ENCODE measurements around the gene CYP11A1.
A peak's percentile ranks its signal among the peaks of the same experiment; 100 is the strongest.

Gene CYP11A1

DNA sequence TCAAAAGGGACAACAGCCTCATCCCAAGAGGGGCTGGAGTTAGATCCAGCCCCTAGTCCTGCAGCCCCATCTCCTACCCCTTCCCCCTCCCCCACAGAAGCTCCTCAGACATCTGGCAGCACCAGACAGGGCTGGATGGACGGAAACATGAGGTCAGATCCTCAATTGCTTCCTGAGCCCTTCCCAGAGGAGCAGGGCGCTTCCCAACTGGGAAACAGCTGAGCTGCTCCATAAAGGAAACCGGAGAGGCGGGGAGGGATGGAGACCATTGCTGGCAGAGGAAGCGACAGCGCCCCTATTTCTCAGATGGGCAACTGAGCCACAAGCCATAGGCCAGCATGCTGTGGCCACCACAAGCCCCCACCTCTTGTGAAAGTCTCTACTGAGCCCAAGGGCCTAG is 18.3 kb upstream of the CYP11A1 start:
- no peak overlapping the region for H3K4me2 ChIP-seq (ENCODE audit: low read length)
- peak overlapping the region; percentile 19 for H3K27ac ChIP-seq
- TF ChIP-seq, protein P1, sequence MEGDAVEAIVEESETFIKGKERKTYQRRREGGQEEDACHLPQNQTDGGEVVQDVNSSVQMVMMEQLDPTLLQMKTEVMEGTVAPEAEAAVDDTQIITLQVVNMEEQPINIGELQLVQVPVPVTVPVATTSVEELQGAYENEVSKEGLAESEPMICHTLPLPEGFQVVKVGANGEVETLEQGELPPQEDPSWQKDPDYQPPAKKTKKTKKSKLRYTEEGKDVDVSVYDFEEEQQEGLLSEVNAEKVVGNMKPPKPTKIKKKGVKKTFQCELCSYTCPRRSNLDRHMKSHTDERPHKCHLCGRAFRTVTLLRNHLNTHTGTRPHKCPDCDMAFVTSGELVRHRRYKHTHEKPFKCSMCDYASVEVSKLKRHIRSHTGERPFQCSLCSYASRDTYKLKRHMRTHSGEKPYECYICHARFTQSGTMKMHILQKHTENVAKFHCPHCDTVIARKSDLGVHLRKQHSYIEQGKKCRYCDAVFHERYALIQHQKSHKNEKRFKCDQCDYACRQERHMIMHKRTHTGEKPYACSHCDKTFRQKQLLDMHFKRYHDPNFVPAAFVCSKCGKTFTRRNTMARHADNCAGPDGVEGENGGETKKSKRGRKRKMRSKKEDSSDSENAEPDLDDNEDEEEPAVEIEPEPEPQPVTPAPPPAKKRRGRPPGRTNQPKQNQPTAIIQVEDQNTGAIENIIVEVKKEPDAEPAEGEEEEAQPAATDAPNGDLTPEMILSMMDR (IDR thresholded peaks at IDR 0.05) = no peak
- H3K9ac ChIP-seq = no peak overlapping the region
- no peaks in the 10 kb centered on the region for H3K79me2 ChIP-seq
- no peak overlapping the region for H2AFZ ChIP-seq
- H3K9me3 ChIP-seq (ENCODE audit: control insufficient read depth, low read length) = no peaks in the 10 kb centered on the region
- H3K36me3 ChIP-seq (ENCODE audit: control insufficient read depth, insufficient read depth, low read length) = no peaks in the 10 kb centered on the region
- no peaks in the 10 kb centered on the region for H3K27me3 ChIP-seq (ENCODE audit: control insufficient read depth, insufficient read depth, low read length)
- H3K4me3 ChIP-seq (ENCODE audit: low read depth, low read length) = no peak overlapping the region
- peaks cover 4% of the 10 kb centered on the region for H3K4me1 ChIP-seq

DNA sequence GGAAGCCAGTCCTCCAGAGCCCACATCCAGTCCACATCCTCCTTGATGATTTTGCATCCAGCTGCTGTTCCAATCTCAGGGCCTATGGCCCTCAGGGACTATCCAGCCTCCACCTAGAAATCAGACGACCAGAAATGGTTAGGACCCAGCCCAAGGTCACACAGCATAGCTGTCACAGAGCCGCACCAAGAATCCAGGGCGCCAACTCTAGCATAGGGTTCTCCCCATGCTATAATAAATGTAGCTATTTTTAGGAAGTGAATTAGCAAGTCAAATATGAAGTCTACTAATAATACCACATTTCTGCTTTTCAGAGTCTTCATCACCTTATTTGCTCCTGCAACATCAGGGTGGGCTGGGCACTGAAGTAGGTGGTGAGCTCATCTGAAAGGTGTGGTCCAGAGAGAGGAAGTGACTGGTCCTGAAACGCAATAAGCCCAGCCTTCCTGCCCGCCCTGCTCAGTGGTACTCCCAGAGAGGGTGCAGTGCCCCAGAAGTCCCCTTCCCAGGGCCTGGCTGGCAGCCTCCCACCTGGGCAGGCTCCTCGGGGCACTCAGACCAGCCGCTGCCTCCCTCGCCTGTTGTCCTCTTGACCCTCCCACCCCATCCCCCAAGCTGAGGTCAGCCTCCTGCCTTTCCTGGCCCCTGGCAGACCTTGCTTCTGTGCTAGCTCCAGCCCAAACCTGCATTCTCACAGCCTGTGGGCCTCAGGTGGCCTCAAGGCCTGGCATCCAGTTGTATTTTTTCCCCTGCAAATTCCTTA is 17.6 kb upstream of the CYP11A1 start:
- no peak overlapping the region for H3K4me2 ChIP-seq (ENCODE audit: low read length)
- no peak overlapping the region for H3K4me3 ChIP-seq (ENCODE audit: low read depth, low read length)
- peaks cover 4% of the 10 kb centered on the region for H3K4me1 ChIP-seq
- TF ChIP-seq, protein P1 (IDR thresholded peaks at IDR 0.05) = no peak
- H3K9me3 ChIP-seq (ENCODE audit: control insufficient read depth, low read length) = no peaks in the 10 kb centered on the region
- H3K9ac ChIP-seq = no peak overlapping the region
- no peaks in the 10 kb centered on the region for H3K36me3 ChIP-seq (ENCODE audit: control insufficient read depth, insufficient read depth, low read length)
- H3K27me3 ChIP-seq (ENCODE audit: control insufficient read depth, insufficient read depth, low read length) = no peaks in the 10 kb centered on the region
- no peak overlapping the region for H2AFZ ChIP-seq
- no peaks in the 10 kb centered on the region for H3K79me2 ChIP-seq
- peak overlapping the region; percentile 19 for H3K27ac ChIP-seq

DNA sequence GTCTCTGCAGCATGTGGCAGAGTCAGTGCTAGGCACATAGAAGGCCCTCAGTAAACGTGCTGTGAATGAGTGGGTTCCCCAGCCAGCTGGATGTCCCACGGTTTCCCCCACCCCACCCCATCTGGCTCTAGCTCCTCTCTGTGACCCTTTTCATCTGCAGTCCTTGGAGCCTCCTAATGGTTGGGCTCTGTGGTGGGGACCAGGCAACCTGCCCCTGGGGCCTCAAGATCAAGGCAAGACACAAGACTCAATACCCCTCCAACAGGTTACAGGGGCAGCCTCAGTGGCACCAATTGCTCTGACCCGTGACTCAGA is 17.1 kb upstream of the CYP11A1 start:
- H3K9me3 ChIP-seq (ENCODE audit: control insufficient read depth, low read length) = no peaks in the 10 kb centered on the region
- no peaks in the 10 kb centered on the region for H3K79me2 ChIP-seq
- H3K9ac ChIP-seq = no peak overlapping the region
- H3K27ac ChIP-seq = no peak overlapping the region
- peaks cover 4% of the 10 kb centered on the region for H3K4me1 ChIP-seq
- H3K36me3 ChIP-seq (ENCODE audit: control insufficient read depth, insufficient read depth, low read length) = no peaks in the 10 kb centered on the region
- H3K4me2 ChIP-seq (ENCODE audit: low read length) = no peak overlapping the region
- no peaks in the 10 kb centered on the region for H3K27me3 ChIP-seq (ENCODE audit: control insufficient read depth, insufficient read depth, low read length)
- H2AFZ ChIP-seq = no peak overlapping the region
- TF ChIP-seq, protein P1 (IDR thresholded peaks at IDR 0.05) = no peak
- H3K4me3 ChIP-seq (ENCODE audit: low read depth, low read length) = no peak overlapping the region

DNA sequence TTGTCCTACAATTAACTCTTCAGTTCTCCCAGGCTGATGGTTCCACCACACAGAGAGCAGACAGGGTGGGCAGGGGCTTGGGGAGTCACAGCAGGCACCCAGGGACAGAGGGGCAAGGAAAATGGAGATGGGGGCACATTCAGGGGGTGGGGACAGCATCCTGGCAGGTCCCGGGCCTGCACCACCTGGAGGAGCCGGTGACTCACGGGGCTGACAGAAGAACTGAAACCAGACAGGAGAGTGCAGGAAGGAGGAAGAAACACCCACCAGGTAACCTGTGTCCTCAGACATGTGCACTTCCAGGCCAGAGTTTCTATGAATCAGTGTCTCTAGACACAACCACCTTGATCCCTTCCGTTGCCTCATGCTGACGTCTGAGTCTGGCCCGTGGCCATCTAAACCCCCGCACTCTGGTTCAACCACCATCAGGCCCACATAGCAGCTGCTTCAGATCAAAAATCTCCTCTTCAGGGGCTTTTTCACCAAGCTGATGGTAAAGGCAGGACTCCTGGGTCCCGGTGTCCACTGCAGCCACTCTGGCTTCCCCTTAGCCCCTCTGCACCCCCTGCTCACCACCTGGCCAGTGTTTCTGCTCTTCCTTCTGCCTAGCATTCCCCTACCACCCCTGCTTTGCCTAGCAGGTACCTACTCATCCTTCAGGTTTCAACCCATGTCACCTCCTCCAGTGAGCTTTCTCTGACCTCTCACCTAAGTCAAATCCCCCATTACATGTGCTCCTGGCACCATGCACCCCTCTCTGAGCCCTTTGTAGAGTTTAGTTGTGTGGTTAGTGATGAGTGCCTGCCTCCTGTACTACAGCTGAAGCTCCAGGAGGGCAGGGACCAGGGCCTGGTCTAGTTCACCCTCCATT is 16.5 kb upstream of the CYP11A1 start:
- Histone ChIP-seq H3K79me2 (no peaks in the 10 kb centered on the region), H3K27me3 (ENCODE audit: control insufficient read depth, insufficient read depth, low read length) (no peaks in the 10 kb centered on the region), H3K9ac (no peak overlapping the region)

More for the DNA sequence above, 16.5 kb upstream of the CYP11A1 start:
- H3K4me3 ChIP-seq (ENCODE audit: low read depth, low read length) = no peak overlapping the region
- H3K4me2 ChIP-seq (ENCODE audit: low read length) = no peak overlapping the region
- peaks cover 4% of the 10 kb centered on the region for H3K4me1 ChIP-seq
- no peaks in the 10 kb centered on the region for H3K36me3 ChIP-seq (ENCODE audit: control insufficient read depth, insufficient read depth, low read length)
- TF ChIP-seq, protein P1 (IDR thresholded peaks at IDR 0.05) = no peak
- H3K9me3 ChIP-seq (ENCODE audit: control insufficient read depth, low read length) = no peaks in the 10 kb centered on the region
- no peak overlapping the region for H2AFZ ChIP-seq
- no peak overlapping the region for H3K27ac ChIP-seq
